ENCODE results near the gene SUPT16H.
"Not testable (repeated sequence)": the region's sequence is repeated elsewhere in the genome, so short reads cannot be mapped to it uniquely, and the experiment has no call there.

The SUPT16H gene

DNA sequence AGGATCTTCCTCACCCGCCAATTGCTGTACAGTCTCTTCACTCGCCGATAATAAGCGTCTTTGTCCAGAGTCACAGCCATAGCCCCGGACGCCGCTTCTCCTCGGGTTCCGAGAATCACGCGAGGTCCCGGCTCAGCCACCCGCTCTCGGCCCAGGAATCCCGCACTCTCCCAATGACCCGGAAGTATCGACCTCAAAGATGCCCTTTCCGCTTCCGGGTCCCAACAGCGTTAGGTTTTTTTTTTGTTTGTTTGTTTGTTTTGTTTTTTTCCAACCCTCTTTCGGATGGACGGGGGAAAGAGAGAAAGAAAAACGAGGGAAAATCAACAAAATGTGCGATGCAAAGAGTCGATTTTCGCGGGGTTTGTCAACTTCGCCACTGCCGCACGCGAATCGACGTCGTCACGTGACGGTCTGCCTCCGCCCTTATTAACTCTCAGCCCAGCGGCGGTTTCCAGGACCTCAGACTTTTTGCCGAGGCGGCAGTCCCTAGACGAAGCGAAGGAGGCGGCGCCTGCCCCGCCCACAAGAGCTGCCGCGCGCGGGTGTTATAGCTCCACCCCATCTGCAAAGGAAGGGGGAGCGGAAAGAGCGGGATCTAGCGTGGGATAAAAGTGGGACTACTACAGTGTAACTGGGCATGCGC lies at the start of gene SUPT16H:
SUPT16H (minus strand) TSS at position 172 of the 646 bp plus-strand sequence; CDS start at position 80, 92 bp downstream.
- peak; percentile 97 for DNase-seq

DNA sequence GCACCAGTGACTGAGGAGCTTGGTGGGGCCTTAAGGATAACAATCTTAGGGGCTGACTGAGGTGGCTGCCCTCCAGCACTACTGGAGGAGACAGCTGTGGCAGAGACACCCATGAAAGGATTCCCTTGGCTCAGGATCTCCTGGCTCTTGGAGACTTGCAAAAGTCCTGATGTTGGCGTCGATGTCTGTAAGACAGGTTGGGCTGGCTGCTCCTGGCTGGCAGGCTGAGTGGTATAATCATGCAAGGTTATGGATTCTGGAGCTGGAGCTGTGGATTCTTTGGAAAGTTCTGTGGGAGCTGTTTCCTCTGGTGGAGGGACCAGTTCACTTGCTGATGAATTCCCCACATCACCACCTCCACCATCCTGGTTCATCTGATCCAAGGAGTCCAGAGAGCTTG lies 47.3 kb upstream of the SUPT16H start:
- DNase-seq, result no peak

GRCh38 chr14:21428930-21429329 lies 45.1 kb upstream of the SUPT16H start:
- DNase-seq, result peak; percentile 94

GRCh38 chr14:21426692-21427091 lies 42.9 kb upstream of the SUPT16H start:
- no peak for DNase-seq

DNA sequence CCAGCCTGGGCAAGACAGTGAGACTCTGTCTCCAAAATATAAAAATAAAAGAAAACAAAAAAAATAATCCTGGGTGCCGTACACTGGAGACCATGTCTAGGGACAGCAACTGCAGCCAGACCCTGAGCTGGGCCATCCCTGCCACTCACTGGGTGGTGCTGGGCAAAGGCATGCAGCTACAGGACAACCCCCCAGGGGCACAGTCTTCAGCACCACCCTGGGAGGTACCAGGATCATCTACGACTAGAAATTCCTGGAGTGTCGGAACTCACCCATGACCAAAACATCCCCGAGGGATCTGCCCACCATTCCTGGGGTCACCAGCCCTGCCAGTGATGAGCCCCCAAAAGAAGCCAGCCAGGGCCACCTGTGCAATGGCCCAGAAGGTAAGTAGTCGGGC lies 35.7 kb upstream of the SUPT16H start:
- DNase-seq, result no peak

DNA sequence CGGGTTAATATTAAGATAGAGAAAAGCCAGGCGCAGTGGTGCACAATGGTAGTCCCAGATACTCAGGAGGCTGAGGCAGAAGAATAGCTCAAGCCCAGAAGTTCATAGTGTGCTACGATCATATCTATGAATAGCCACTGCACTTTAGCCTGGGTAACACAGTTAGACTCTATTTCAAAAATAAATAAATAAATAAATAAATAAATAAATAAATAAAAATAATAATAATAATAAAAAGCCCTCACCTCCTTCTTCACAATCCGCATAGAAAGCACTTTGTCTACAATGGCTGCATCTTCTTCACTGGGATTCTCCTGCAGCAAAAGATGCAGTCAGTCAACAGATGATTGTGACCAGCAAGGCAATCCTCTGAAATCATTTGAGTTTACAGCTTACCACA lies 31.5 kb upstream of the SUPT16H start:
- no peak for DNase-seq

DNA sequence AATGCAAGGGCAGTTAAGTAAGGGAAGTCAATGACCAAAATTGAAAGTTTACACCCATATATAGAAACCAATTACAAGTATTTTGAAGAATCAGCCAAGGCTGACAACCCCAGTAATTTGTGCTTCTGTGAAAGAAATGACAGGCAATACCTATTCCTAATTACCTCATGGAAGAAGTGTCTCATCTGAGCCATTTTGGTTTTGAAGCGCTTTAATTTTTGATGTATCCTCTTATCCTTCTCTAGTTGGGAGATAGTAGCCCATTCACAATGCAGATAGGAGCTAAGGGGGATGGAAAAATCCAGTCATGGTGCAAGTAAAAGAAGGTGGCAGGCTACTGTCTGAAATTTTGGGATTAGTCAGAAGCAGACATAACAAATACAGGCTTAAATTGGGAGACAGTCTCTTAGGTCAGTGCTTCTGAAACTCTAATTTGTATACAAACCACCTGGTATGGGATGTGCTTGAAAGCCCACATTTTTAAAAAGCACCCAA lies 30.4 kb upstream of the SUPT16H start:
- no peak for DNase-seq

DNA sequence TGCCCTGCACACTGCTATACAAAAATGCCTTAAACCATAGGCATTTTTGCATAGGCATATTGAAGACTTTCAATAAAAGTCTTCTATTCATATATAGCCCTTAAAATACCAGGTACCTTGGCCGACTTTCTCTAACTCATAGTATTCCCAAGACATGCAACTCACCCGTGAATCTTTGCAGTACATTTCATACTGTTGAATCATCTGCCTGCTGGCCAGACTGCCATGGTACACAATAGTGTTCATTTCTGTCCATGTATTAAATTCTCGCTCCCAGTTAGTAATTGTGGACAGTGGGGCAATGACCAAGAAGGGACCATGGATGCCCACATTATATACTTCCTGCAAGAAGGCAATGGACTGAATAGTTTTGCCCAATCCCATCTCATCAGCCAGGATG lies 24.3 kb upstream of the SUPT16H start:
- no peak for DNase-seq

- DNase-seq, result no peak
Measured at GRCh38 chr14:21406213-21406612, 22.4 kb upstream of the SUPT16H start.

GRCh38 chr14:21405097-21405496 lies 21.3 kb upstream of the SUPT16H start:
- no peak for DNase-seq

DNA sequence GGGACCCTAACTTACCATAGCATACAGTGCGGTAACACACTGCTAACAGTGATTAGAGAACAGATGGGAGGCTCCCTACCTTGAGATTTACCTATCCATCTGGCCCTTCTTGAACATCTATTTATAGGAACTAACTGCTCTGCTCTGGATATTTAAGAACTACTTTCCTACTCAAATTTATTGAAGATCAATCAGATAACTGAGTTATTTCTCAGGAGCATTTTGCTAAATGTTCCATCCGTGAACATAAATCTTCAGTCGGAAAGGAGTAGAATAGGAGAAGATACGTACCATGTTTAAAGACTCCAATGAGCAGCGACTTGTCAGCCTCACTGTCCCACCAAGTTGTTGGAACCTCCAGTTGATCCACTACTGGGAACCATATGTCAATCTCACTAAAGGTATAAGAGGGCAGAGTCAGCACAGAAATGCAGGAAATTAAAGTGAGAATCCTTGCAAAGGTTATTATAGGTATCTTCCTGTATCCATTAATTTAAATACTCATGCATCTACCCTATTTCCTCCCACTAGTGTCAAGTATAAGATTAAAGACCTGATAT lies 15.6 kb upstream of the SUPT16H start:
- no peak for DNase-seq

DNA sequence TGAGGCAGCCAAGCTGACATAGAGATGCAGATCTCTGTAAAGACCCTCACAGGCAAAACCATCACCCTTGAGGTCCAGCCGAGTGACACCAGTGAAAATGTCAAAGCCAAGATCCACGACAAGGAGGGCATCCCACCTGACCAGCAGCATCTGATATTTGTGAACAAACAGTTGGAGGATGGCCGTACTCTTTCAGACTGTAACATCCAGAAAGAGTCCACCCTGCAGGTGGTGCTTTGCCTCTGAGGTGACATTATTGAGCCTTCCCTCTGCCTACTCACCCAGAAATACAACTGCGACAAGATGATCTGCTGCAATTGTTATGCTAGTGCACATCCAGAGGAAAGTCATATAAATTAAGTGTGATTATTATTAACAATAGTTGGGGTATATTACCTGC lies 15.1 kb upstream of the SUPT16H start:
- no peak for DNase-seq

GRCh38 chr14:21395450-21395849 lies 11.6 kb upstream of the SUPT16H start:
- no peak for DNase-seq

DNA sequence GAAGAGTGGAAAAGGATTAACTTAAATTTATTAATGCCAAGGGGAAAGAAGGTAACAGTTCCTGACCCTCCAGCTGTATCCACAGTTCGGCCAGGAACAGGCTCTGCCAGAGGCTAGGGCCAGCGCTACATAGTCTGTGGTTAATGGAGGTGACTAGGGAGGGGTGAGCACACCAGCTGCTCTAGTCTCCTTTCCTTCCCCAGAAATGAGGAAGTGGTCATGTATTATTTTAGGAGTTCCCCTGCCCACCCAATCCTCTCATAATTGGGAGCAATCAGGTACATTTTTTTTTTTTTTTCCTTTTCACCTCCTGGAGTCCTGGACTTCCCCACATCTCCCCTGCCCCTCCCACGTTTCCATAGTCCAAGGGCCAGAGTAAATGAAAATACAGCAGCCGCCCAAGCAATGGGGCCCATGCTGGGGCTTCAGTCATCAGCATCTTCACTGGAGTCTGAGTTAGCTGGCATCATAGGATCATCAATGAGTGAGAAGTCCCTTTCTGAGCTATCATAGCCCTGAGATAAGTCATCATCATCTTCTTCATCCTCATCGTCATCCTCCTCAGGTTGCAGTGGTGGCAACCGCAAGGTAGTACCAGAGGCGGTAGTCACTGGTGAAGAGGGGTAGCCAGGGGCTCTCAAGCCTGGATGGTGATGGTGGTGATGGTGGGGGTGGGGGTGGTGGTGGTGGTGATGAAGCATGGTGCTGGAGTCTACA lies 1.5 kb upstream of the SUPT16H start:
- no peak for DNase-seq

- no peak for DNase-seq
Measured at GRCh38 chr14:21384494-21384851, 654 bp upstream of the SUPT16H start.

GRCh38 chr14:21382886-21383847 lies 652 bp downstream of the SUPT16H start:
- DNase-seq, result no peak

GRCh38 chr14:21382095-21382494 lies 1.7 kb downstream of the SUPT16H start:
- no peak for DNase-seq

DNA sequence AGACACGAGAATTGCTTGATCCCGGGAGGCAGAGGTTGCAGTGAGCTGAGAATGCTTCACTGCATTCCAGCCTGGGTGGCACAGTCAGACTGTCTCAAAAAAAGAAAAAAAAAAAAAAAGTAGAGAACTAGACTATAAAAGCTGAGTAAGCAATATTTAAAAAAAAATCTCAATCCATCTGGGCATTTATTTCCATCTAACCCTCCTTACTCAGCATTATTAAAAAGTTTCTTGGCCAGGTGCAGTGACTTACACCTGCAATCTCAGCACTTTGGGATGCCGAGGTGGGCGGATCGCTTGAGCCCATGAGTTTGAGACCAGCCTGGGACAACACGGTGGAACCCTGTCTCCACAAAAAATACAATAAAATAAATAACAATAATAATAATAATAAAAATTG lies 4.5 kb downstream of the SUPT16H start:
- DNase-seq, result no peak

GRCh38 chr14:21373980-21374379 lies 9.8 kb downstream of the SUPT16H start:
- no peak for DNase-seq

DNA sequence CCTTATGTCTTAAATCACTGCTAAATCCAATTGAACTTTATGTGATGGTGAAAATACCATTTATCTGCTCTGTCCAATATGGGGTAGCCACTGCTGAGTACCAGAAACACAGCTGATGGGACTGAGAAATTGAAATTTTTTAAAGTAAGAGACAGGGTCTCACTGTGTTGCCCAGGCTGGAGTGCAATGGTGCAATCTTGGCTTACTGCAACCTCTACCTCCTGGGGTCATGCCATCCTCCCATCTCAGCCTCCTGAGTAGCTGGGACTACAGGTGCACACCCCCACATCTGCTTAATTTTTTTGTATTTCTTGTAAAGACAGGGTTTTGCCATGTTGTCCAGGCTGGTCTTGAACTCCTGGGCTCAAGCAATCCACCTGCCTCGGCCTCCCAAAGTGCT lies 11.0 kb downstream of the SUPT16H start:
- not testable (repeated sequence) for DNase-seq

DNA sequence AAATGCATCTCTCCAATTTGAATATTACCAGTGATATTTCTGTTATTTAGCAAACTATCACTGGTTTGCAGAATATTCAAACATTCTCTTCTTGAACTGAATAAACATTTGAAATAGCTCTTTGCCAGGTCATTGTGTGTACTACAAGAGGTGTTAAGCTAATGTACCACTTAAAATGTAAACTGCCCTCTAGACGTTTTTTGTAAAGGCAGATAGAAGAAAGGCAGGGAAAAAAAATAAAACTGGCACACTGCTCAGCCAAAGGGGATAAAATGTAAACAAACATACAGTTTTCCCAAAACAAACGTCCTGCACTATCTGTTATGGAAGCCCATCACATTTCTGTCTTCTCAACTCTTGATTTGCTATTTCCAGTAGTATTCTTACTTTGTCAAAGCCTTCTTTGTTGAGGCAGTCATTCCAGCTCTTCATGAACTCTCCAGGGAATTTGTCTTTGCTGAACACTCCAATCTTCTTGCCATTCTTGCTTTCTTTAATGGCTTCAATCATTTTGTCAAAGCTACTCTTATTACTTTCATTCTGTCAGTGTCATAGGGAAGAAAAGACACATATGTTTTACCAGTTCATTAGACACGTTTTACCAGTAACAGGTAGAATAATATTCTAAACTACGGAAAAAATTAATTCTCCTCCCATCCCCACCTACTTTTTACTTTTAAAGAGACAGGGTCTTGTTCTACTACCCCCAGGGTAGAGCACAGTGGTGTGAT lies 13.7 kb downstream of the SUPT16H start:
- DNase-seq, result no peak

DNA sequence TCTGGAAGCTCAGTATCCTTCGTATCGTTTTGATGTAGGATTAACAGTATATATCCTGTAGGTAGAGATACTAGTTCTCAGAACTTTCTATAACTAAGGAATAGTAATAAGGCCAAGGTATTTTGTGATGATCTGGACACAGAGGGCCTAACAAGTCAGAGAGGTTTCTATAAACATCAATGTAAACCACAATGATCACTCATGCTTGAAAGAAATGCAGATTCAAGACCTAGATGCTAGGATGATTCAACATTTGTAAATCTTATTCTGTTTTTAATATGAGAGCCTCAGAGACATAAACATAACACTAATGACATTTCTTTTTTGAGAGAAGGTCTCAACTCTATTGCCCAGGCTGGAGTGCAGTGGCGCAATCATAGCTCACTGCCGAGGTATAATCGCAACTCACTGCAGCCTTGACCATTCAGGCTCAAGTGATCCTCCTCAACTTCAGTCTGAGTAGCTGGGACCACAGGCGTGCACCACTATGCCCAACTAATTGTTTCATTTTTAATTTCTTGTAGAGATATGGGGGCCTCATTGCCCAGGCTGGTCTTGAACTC lies 16.2 kb downstream of the SUPT16H start:
- DNase-seq, result no peak

Data from NCI-H2107 (cell line).